HG02970 (cell line): ENCODE data around the gene SRPX.

Experiments used
- ATAC-seq: cut with Tn5 transposase; IDR thresholded peaks from one replicate; pipeline ENCODE4 v1.9.1; 2021; ENCODE audit warnings: mild to moderate bottlenecking, moderate library complexity, moderate number of reproducible peaks; ENCODE audit not compliant: unreplicated experiment, low FRiP score

Gene SRPX

GRCh38 chrX:38220415-38221390 is at the start of gene SRPX:
Gene SRPX, minus strand, starts transcription at chrX:38220871. Its CDS starts 79 bp downstream, at chrX:38220792.
- no peak for ATAC-seq

- no peak for ATAC-seq
Measured at GRCh38 chrX:38268011-38268410, 47.3 kb upstream of the SRPX start.

GRCh38 chrX:38262715-38263620 is 42.3 kb upstream of the SRPX start:
- ATAC-seq: no peak

GRCh38 chrX:38260231-38260630 is 39.6 kb upstream of the SRPX start:
- ATAC-seq: no peak

GRCh38 chrX:38256019-38256418 is 35.3 kb upstream of the SRPX start:
- ATAC-seq: no peak

GRCh38 chrX:38249965-38250364 is 29.3 kb upstream of the SRPX start:
- ATAC-seq: no peak

- no peak for ATAC-seq
Measured at GRCh38 chrX:38247051-38247450, 26.4 kb upstream of the SRPX start.

- no peak for ATAC-seq
Measured at GRCh38 chrX:38240541-38240940, 19.9 kb upstream of the SRPX start.

GRCh38 chrX:38236901-38237615 is 16.4 kb upstream of the SRPX start:
- no peak for ATAC-seq

GRCh38 chrX:38233891-38234667 is 13.4 kb upstream of the SRPX start:
- no peak for ATAC-seq

- ATAC-seq: no peak
Measured at GRCh38 chrX:38232079-38232686, 11.5 kb upstream of the SRPX start.

- ATAC-seq: no peak
Measured at GRCh38 chrX:38225093-38225492, 4.4 kb upstream of the SRPX start.

- ATAC-seq: no peak
Measured at GRCh38 chrX:38224160-38224559, 3.5 kb upstream of the SRPX start.

- no peak for ATAC-seq
Measured at GRCh38 chrX:38221391-38221929, 789 bp upstream of the SRPX start.

- no peak for ATAC-seq
Measured at GRCh38 chrX:38220024-38220414, 652 bp downstream of the SRPX start.

GRCh38 chrX:38216642-38217041 is 4.0 kb downstream of the SRPX start:
- ATAC-seq: no peak

GRCh38 chrX:38214551-38215531 is 5.8 kb downstream of the SRPX start:
- no peak for ATAC-seq

- no peak for ATAC-seq
Measured at GRCh38 chrX:38214044-38214443, 6.6 kb downstream of the SRPX start.
